Progenitor cell of endocrine pancreas (in vitro differentiated cells): Measurements from ENCODE around the gene ABCA10. TPM values are rescaled to one million over a fixed set of nuclear protein-coding genes. Genes with fewer than 3 reads are reported as not detected.

ENCODE experiments used
- microRNA-seq: library from miRNA; unstranded; fragments of <30 nt; microRNA quantifications from one replicate; pipeline ENCODE4 v1.1.0, GENCODE V29; 2020; ENCODE audit warnings: borderline number of aligned reads; ENCODE audit not compliant: unreplicated experiment
- total RNA-seq: library from RNA; stranded (reverse); gene quantifications from 2 replicates; pipeline ENCODE4 v1.2.1, GENCODE V29; 2021

ABCA10 gene
- total RNA-seq, 1 donor from 2014 or later, result 0.17 TPM

Small RNAs within 50 kb of the gene (microRNA-seq; reads per million reads assigned to microRNA genes)
- not detected for gene MIR4524A
- not detected for gene MIR4524B

Other genes starting within 250 kb of the ABCA10 start
- 0.11 and 0.14 TPM in 2 replicates for gene ABCA9, start 167.9 kb downstream of the ABCA10 start, total RNA-seq
- gene ABCA6, start 86.9 kb downstream of the ABCA10 start, total RNA-seq, result 0.31 and 1.6 TPM in 2 replicates
- 10.9 and 12.7 TPM in 2 replicates for gene ABCA5, start 98.3 kb upstream of the ABCA10 start, total RNA-seq
- 44.3 and 44.7 TPM in 2 replicates for gene MAP2K6, start 185.9 kb upstream of the ABCA10 start, total RNA-seq